Heart left ventricle (tissue), 16 donors: ENCODE data around the gene CRISP3. TPM values are rescaled to one million over a fixed set of nuclear protein-coding genes. Genes with fewer than 3 reads are reported as not detected.
"Not testable (repeated sequence)": the region's sequence is repeated elsewhere in the genome, so short reads cannot be mapped to it uniquely, and the experiment has no call there.

Source experiments
- ATAC-seq, 4 donors: fragments of 200-7000 bp; cut with Tn5 transposase; one replicate each; pipeline ENCODE4 v1.9.1; 2020 to 2022; ENCODE audit warnings: moderate library complexity in 4 of 4, mild to moderate bottlenecking in 3 of 4, moderate number of reproducible peaks in 1 of 4
- DNase-seq, 5 donors: peaks; one replicate each; pipeline ENCODE4 v3.0.0-alpha.2; 2020
- H3K27ac ChIP-seq, 12 donors: fragments of 200-600 bp; sonication (generic) in 4 of 12; one replicate each; pipeline versions ENCODE4 v1.5.0 to v1.8.0; 2016 to 2022; ENCODE audit warnings: mild to moderate bottlenecking in 2 of 12
- H3K27me3 ChIP-seq, 9 donors: fragments of 200-600 bp; sonication (generic) in 2 of 9; one replicate each; pipeline versions ENCODE4 v1.5.1 to v1.8.0; 2016 to 2022; ENCODE audit warnings: mild to moderate bottlenecking in 3 of 9
- H3K36me3 ChIP-seq, 9 donors: fragments of 200-600 bp; sonication (generic) in 2 of 9; one replicate each; pipeline versions ENCODE4 v1.5.0 to v1.8.0; 2018 to 2022; ENCODE audit warnings: mild to moderate bottlenecking in 2 of 9
- H3K4me1 ChIP-seq, 12 donors: fragments of 200-600 bp; sonication (generic) in 4 of 12; one replicate each; pipeline versions ENCODE4 v1.5.0 to v1.8.0; 2016 to 2022; ENCODE audit warnings: mild to moderate bottlenecking in 3 of 12
- H3K4me3 ChIP-seq, 12 donors: fragments of 200-600 bp; sonication (generic) in 4 of 12; one replicate each; pipeline versions ENCODE4 v1.5.0 to v1.8.0; 2017 to 2022; ENCODE audit warnings: mild to moderate bottlenecking in 9 of 12, moderate library complexity in 4 of 12
- H3K9me3 ChIP-seq, 12 donors: fragments of 200-600 bp; sonication (generic) in 4 of 12; one replicate each; pipeline versions ENCODE4 v1.5.0 to v1.8.0; 2016 to 2022; ENCODE audit warnings: mild to moderate bottlenecking in 1 of 12
- POLR2A ChIP-seq, 2 donors: fragments of 450-650 bp; IDR thresholded peaks; one replicate each; pipeline ENCODE4 v1.6.1; 2017; ENCODE audit warnings: antibody characterized with exemption in 2 of 2, mild to moderate bottlenecking in 2 of 2, moderate library complexity in 2 of 2
- WGBS, 4 donors: extraction: QIAGEN DNeasy Blood & Tissue Kit in 2 of 4; methylation state at CpG; one replicate each; pipeline versions ENCODE4 v1.1.5 to v1.1.7; 2013 to 2018; 5-methylcytosine and 5-hydroxymethylcytosine counted together
- intact Hi-C, 10 donors: fragments of 100-400 bp; cut with DNase I; formaldehyde crosslinking; loops; one replicate each; pipeline versions ENCODE4 v1.11.1 to v1.14.2; 2022
- polyA plus RNA-seq, 2 donors: library from polyadenylated mRNA; stranded (reverse); fragments of 200-250 nt; gene quantifications; one replicate each; pipeline ENCODE4 v1.2.3, GENCODE V29; 2013
- total RNA-seq, 9 donors: library from RNA; depleted of rRNA in 2 of 9; stranded (reverse); fragments of >200 nt in 2 of 9; fragmentation: NEBNext Ultra II Directional in 3 of 9; extraction: Animal tissue kit (Norgen Biotek cat#: 25700) in 3 of 9; gene quantifications; one replicate each; pipeline versions ENCODE4 v1.1.0 to v1.2.4, GENCODE V29; 2016 to 2023
- TF ChIP-seq, protein P1 (sequence below), 12 donors: fragments of 200-600 bp; sonication (generic) in 4 of 12; IDR thresholded peaks; one replicate each; pipeline versions ENCODE4 v1.5.0 to v1.8.0; 2018 to 2022; ENCODE audit warnings: antibody characterized with exemption in 12 of 12, mild to moderate bottlenecking in 5 of 12
- donor health status: ischemic (EF 13 %, LVEDD 7.1; RV severe dilation, severe dysfunction).
- donor health status: healthy with polysubstance abuse.
- donor health status: DM: no; HTN: yes; CAD: no.
- donor health status: DM: no; HTN: no; CAD: no.
- donor health status: ischemic (EF 25% LVEDD 6.9; RV normal size, moderate dysfunction).
- donor health status: ischemic (EF 25% LVEDD 5.7; RV mildly dilated, moderate dysfunction).
- donor health status: healthy.
- donor health status: DM: yes; HTN: yes; CAD: no.
- donor health status: ischemic (EF 35%, LVEDD 5.7; RV mildly dilated, moderate dysfunction).
- donor health status: nonischemic (EF 11% LVEDD 7.7; RV severe dilation, severe dysfunction).
- donor health status: DM: yes; HTN: yes; CAD: no.
- donor health status: PGD.
- donor health status: ischemic (EF 29% LVEDD 5.4; RV normal size, mild dysfunction).
- donor health status: nonischemic (EF 23%, LVEDD 6.1; RV moderate dilation, normal function).

Gene CRISP3
- total and polyA plus RNA-seq, 11 donors = 0.04 to 0.69 TPM; not detected in 9

- H3K27me3 ChIP-seq = no peaks in the 10 kb centered on the region
- TF ChIP-seq, protein P1, sequence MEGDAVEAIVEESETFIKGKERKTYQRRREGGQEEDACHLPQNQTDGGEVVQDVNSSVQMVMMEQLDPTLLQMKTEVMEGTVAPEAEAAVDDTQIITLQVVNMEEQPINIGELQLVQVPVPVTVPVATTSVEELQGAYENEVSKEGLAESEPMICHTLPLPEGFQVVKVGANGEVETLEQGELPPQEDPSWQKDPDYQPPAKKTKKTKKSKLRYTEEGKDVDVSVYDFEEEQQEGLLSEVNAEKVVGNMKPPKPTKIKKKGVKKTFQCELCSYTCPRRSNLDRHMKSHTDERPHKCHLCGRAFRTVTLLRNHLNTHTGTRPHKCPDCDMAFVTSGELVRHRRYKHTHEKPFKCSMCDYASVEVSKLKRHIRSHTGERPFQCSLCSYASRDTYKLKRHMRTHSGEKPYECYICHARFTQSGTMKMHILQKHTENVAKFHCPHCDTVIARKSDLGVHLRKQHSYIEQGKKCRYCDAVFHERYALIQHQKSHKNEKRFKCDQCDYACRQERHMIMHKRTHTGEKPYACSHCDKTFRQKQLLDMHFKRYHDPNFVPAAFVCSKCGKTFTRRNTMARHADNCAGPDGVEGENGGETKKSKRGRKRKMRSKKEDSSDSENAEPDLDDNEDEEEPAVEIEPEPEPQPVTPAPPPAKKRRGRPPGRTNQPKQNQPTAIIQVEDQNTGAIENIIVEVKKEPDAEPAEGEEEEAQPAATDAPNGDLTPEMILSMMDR (IDR thresholded peaks at IDR 0.05) = no peak
- TF ChIP-seq POLR2A (IDR thresholded peaks at IDR 0.05) = no peak
Observed at GRCh38 chr6:49730251-49730650, 13.9 kb downstream of the CRISP3 start.

GRCh38 chr6:49723917-49724316 lies 20.3 kb downstream of the CRISP3 start:
- ATAC-seq, H3K27me3 ChIP-seq, DNase-seq, H3K27ac ChIP-seq, H3K4me1 ChIP-seq, H3K4me3 ChIP-seq, intact Hi-C loops, H3K36me3 ChIP-seq: not testable (repeated sequence)
- H3K9me3 ChIP-seq = peaks cover 0 to 20% (median 0%) of the 10 kb centered on the region in 12 donors
- WGBS, 4 donors = 58 to 83% (median 72%) methylated on average over 4 of the region's 4 CpGs

More at GRCh38 chr6:49730251-49730650, 13.9 kb downstream of the CRISP3 start:
- no peak overlapping the region for H3K27ac ChIP-seq
- ATAC-seq (no peak), DNase-seq (no peak)
- H3K4me1 ChIP-seq = no peaks in the 10 kb centered on the region
- no peaks in the 10 kb centered on the region for H3K36me3 ChIP-seq
- no peaks in the 10 kb centered on the region for H3K9me3 ChIP-seq
- H3K4me3 ChIP-seq = no peak overlapping the region
- intact Hi-C loops = no loop called here

DNA sequence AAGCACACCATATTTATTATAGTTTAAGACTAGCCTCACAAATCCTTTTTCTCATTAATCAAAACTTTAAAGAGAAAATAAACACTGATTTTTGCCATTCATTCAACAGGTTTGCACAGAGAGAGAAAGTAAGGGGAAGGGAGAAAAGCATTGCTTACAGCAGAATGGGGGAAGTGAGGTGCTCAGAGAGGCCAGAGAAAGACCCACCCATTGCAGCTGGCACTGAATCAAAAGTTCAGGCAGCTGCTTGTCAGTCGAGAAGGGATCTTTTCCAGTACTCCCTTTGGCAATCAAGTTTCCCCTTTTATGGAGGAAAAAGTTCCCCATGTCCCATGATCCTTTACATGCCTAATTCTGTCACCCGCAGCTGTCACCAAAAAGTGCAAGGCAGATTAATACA lies 22.9 kb downstream of the CRISP3 start:
- no peak overlapping the region for H3K27ac ChIP-seq
- 61 to 72% (median 68%) methylated on average over 2 of the region's 2 CpGs for WGBS, 4 donors
- TF ChIP-seq POLR2A (IDR thresholded peaks at IDR 0.05) = no peak
- TF ChIP-seq, protein P1 (IDR thresholded peaks at IDR 0.05) = no peak
- H3K27me3 ChIP-seq = no peaks in the 10 kb centered on the region
- H3K36me3 ChIP-seq = no peaks in the 10 kb centered on the region
- no peaks in the 10 kb centered on the region for H3K4me1 ChIP-seq
- intact Hi-C loops = no loop called here
- ATAC-seq = no peak
- H3K9me3 ChIP-seq = peaks cover 0 to 25% (median 0%) of the 10 kb centered on the region in 12 donors
- H3K4me3 ChIP-seq = no peak overlapping the region
- DNase-seq = no peak

DNA sequence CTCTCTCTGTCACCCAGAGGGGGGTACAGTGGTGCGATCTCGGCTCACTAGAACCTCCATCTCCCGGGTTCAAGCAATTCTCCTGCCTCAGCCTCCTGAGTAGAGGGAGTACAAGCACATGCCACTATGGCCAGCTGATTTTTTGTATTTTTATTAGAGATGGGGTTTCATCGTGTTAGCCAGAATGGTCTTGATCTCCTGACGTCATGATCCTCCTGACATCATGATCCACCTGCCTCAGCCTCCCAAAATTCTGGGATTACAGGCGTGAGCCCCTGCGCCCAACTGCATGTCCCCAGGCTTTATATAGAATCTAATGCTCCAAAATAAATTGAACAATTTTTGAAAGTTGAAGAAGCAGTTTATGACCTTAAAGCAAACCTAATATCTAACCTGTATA lies 23.8 kb downstream of the CRISP3 start:
- DNase-seq (no peak), ATAC-seq (no peak)
- no peak overlapping the region for H3K27ac ChIP-seq
- intact Hi-C loops = no loop called here
- H3K4me3 ChIP-seq = no peak overlapping the region
- WGBS, 4 donors = 78 to 87% (median 82%) methylated on average over 7 of the region's 7 CpGs
- TF ChIP-seq, protein P1 (IDR thresholded peaks at IDR 0.05) = no peak
- TF ChIP-seq POLR2A (IDR thresholded peaks at IDR 0.05) = no peak
- H3K27me3 ChIP-seq = peaks cover 0 to 4% (median 0%) of the 10 kb centered on the region in 9 donors
- peaks cover 0 to 25% (median 0%) of the 10 kb centered on the region in 12 donors for H3K9me3 ChIP-seq
- H3K36me3 ChIP-seq = no peaks in the 10 kb centered on the region
- H3K4me1 ChIP-seq = no peaks in the 10 kb centered on the region

DNA sequence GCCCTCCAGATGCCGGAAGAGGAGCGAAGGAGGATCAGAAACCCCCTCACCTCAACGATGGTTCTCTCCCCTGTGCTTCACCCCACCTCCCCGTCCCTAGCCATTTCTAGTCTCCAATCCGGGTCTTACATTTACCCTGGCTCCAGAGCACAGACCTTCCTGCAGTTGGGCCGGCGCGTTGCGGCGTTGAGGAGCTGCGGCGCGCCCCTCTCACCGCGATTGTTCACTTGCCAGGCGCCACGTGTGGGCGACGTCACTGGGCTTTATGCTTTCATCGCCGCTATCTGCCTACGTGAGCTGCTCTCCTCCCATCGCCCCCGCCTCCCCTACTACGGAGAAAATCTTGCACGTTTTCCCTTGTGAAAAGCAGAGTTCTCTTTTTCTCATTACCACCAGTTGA lies 30.8 kb downstream of the CRISP3 start, which contains the start of gene CRISP2:
Gene CRISP2 (minus strand): TSS at position 198 of the 400 bp plus-strand sequence. CDS start 4,347 bp downstream, outside the sequence.
- intact Hi-C loops = no loop called here
- Histone ChIP-seq H3K27ac (no peak within 1 kb of the TSS), H3K4me1 (no peaks in the 10 kb centered on the region), H3K4me3 (no peak within 1 kb of the TSS), H3K9me3 (peaks cover 0 to 2% (median 0%) of the 10 kb centered on the region in 12 donors), H3K36me3 (no peaks in the 10 kb centered on the region), H3K27me3 (peaks cover 0 to 4% (median 0%) of the 10 kb centered on the region in 9 donors)
- DNase-seq (no peak), ATAC-seq (no peak)
- TF ChIP-seq, protein P1 (IDR thresholded peaks at IDR 0.05) = no peak
- TF ChIP-seq POLR2A (IDR thresholded peaks at IDR 0.05) = no peak
- WGBS, 4 donors = 15 to 47% (median 23%) methylated on average over 25 to 26 of the region's 26 CpGs
